ENCODE data around the gene OTUD5.

OTUD5 gene

GRCh38 chrX:48971249-48972219 is 14.1 kb upstream of the OTUD5 start, which contains the start of gene KCND1:
KCND1 (minus strand) TSS chrX:48971844; CDS start chrX:48970271, 1,573 bp downstream.
- ChIA-PET CTCF (interaction anchor here (0.6 to 1.3 kb wide), 5 partner anchors 11 to 183 kb away, joined by 3 read pairs; partner anchors contain the start of gene GRIPAP1), POLR2A (interaction anchor here (2.0 kb wide), 1 partner anchor 13 kb away, joined by 12 read pairs; the partner anchor contains the start of gene OTUD5)
- no peak for DNase-seq (ENCODE audit: extremely low spot score)
- TF ChIP-seq PKNOX1 (IDR thresholded peaks at IDR 0.05) = no peak
- TF ChIP-seq TARDBP (IDR thresholded peaks at IDR 0.05) = no peak
- TF ChIP-seq ELF4 (IDR thresholded peaks at IDR 0.05) = no peak
- no peak for TF ChIP-seq ARNT (IDR thresholded peaks at IDR 0.05)
- TF ChIP-seq L3MBTL2 (conservative IDR thresholded peaks at IDR 0.05) = no peak
- no peak for TF ChIP-seq NFRKB (IDR thresholded peaks at IDR 0.05)
- no peak for TF ChIP-seq SUZ12 (IDR thresholded peaks at IDR 0.05)
- TF ChIP-seq CTBP1 (IDR thresholded peaks at IDR 0.05; ENCODE audit: borderline replicate concordance) = no peak
- no peak for TF ChIP-seq LEF1 (IDR thresholded peaks at IDR 0.05; ENCODE audit: borderline replicate concordance)
- TF ChIP-seq FOXK2 (IDR thresholded peaks at IDR 0.05) = no peak
- no peak for TF ChIP-seq FOXM1 (IDR thresholded peaks at IDR 0.05; ENCODE audit: borderline replicate concordance)
- TF ChIP-seq ZNF384 (IDR thresholded peaks at IDR 0.05) = no peak
- TF ChIP-seq FOXA1 (IDR thresholded peaks at IDR 0.05) = no peak
- no peak for TF ChIP-seq SP1 (IDR thresholded peaks at IDR 0.05)

GRCh38 chrX:48969471-48969870 is 12.1 kb upstream of the OTUD5 start:
- POLR2A ChIA-PET = interaction anchor here (1.1 to 1.6 kb wide), 2 partner anchors 11 to 72 kb away, joined by 3 to 6 read pairs; partner anchors contain the start of gene OTUD5
- DNase-seq (ENCODE audit: extremely low spot score) = no peak
- no peak for TF ChIP-seq CTBP1 (IDR thresholded peaks at IDR 0.05; ENCODE audit: borderline replicate concordance)
- TF ChIP-seq NFRKB (IDR thresholded peaks at IDR 0.05) = no peak
- TF ChIP-seq ELF4 (IDR thresholded peaks at IDR 0.05) = no peak
- CTCF ChIA-PET = no interaction called here

- ChIA-PET POLR2A (interaction anchor here (2.2 kb wide), 1 partner anchor 10 kb away, joined by 9 read pairs; no protein-coding TSS in a partner anchor), CTCF (interaction anchor here (0.6 kb wide), 1 partner anchor 138 kb away, joined by 3 read pairs; no protein-coding TSS in a partner anchor)
- no peak for DNase-seq (ENCODE audit: extremely low spot score)
- TF ChIP-seq NFRKB (IDR thresholded peaks at IDR 0.05) (no peak), SP1 (IDR thresholded peaks at IDR 0.05) (no peak), FOXM1 (IDR thresholded peaks at IDR 0.05; ENCODE audit: borderline replicate concordance) (no peak), FOXA1 (IDR thresholded peaks at IDR 0.05) (no peak), L3MBTL2 (conservative IDR thresholded peaks at IDR 0.05) (no peak)
These were observed 11.0 kb upstream of the OTUD5 start for GRCh38 chrX:48968377-48968776.

GRCh38 chrX:48966796-48967579 is 9.6 kb upstream of the OTUD5 start:
- DNase-seq (ENCODE audit: extremely low spot score) = no peak
- no peak for TF ChIP-seq FOXM1 (IDR thresholded peaks at IDR 0.05; ENCODE audit: borderline replicate concordance)
- no peak for TF ChIP-seq HDGF (IDR thresholded peaks at IDR 0.05; ENCODE audit: borderline replicate concordance)
- TF ChIP-seq LEF1 (IDR thresholded peaks at IDR 0.05; ENCODE audit: borderline replicate concordance) = no peak
- TF ChIP-seq SUZ12 (IDR thresholded peaks at IDR 0.05) = no peak
- no peak for TF ChIP-seq BHLHE40 (IDR thresholded peaks at IDR 0.05; ENCODE audit: borderline replicate concordance)
- TF ChIP-seq FOXK2 (IDR thresholded peaks at IDR 0.05) = no peak
- TF ChIP-seq CTBP1 (IDR thresholded peaks at IDR 0.05; ENCODE audit: borderline replicate concordance) = no peak
- TF ChIP-seq PKNOX1 (IDR thresholded peaks at IDR 0.05) = no peak
- TF ChIP-seq L3MBTL2 (conservative IDR thresholded peaks at IDR 0.05) = no peak
- TF ChIP-seq ELF4 (IDR thresholded peaks at IDR 0.05) = no peak
- TF ChIP-seq SP1 (IDR thresholded peaks at IDR 0.05) = no peak
- no peak for TF ChIP-seq ARNT (IDR thresholded peaks at IDR 0.05)
- TF ChIP-seq ZNF384 (IDR thresholded peaks at IDR 0.05) = no peak
- TF ChIP-seq FOXA1 (IDR thresholded peaks at IDR 0.05) = no peak
- no peak for TF ChIP-seq NFRKB (IDR thresholded peaks at IDR 0.05)
- no peak for TF ChIP-seq TARDBP (IDR thresholded peaks at IDR 0.05)
- CTCF ChIA-PET = no interaction called here
- POLR2A ChIA-PET = interaction anchor here (2.2 kb wide), 1 partner anchor 8 kb away, joined by 9 read pairs; no protein-coding TSS in a partner anchor

GRCh38 chrX:48965959-48966358 is 8.6 kb upstream of the OTUD5 start:
- CTCF ChIA-PET = interaction anchor here (0.6 kb wide), 1 partner anchor 102 kb away, joined by 3 read pairs; no protein-coding TSS in a partner anchor
- no peak for TF ChIP-seq SP1 (IDR thresholded peaks at IDR 0.05)
- TF ChIP-seq PKNOX1 (IDR thresholded peaks at IDR 0.05) = no peak
- DNase-seq (ENCODE audit: extremely low spot score) = no peak
- POLR2A ChIA-PET = no interaction called here

All from HEK293T (cell line).